Esophagus muscularis mucosa (tissue), 4 donors: ENCODE measurements around the gene TMEM171. TPM values are rescaled to one million over a fixed set of nuclear protein-coding genes. Genes with fewer than 3 reads are reported as not detected.

ENCODE experiments used
- DNase-seq: peaks from one replicate; pipeline ENCODE4 v3.0.0-alpha.2; 2017; ENCODE audit errors: extremely low spot score
- H3K27ac ChIP-seq, 4 donors: fragments of 200-600 bp; sonication (generic); replicated peaks in 1 of 4; 1 replicate in 3 of 4; 2 replicates in 1 of 4; pipeline ENCODE4 v1.5.1; 2016 to 2019; ENCODE audit warnings: mild to moderate bottlenecking in 1 of 4
- H3K27me3 ChIP-seq, 4 donors: fragments of 200-600 bp; sonication (generic); one replicate each; pipeline versions ENCODE4 v1.5.1 to v1.6.0; 2016 to 2019
- H3K36me3 ChIP-seq, 4 donors: fragments of 200-600 bp; sonication (generic); one replicate each; pipeline ENCODE4 v1.5.1; 2016 to 2019
- H3K4me1 ChIP-seq, 4 donors: fragments of 200-600 bp; sonication (generic); one replicate each; pipeline ENCODE4 v1.5.1; 2016 to 2019
- H3K4me3 ChIP-seq, 4 donors: fragments of 200-600 bp; sonication (generic); 1 replicate in 2 of 4; 2 replicates in 2 of 4; pipeline ENCODE4 v1.5.1; 2016 to 2019; ENCODE audit warnings: mild to moderate bottlenecking in 4 of 4, moderate library complexity in 1 of 4
- H3K9me3 ChIP-seq, 4 donors: fragments of 200-600 bp; sonication (generic); 1 replicate in 3 of 4; 2 replicates in 1 of 4; pipeline ENCODE4 v1.5.1; 2016 to 2019
- CTCF ChIP-seq, 3 experiments: fragments of 200-600 bp in 2 of 3; fragments of 450-650 bp in 1 of 3; sonication (generic) in 2 of 3; IDR thresholded peaks; one replicate each; pipeline ENCODE4 v1.5.1; 2017 to 2019; ENCODE audit warnings: antibody characterized with exemption in 3 of 3, mild to moderate bottlenecking in 2 of 3, moderate library complexity in 1 of 3
- EP300 ChIP-seq: sonication (generic); formaldehyde crosslinking; IDR thresholded peaks from one replicate; pipeline ENCODE4 v1.6.1; 2017; ENCODE audit warnings: antibody characterized with exemption
- POLR2A ChIP-seq: fragments of 450-650 bp; IDR thresholded peaks from one replicate; pipeline ENCODE4 v1.6.1; 2017; ENCODE audit warnings: antibody characterized with exemption, moderate library complexity, mild to moderate bottlenecking, low read depth
- POLR2AphosphoS5 ChIP-seq, 2 donors: sonication (generic); formaldehyde crosslinking; IDR thresholded peaks; one replicate each; pipeline ENCODE4 v1.6.1; 2017; ENCODE audit warnings: antibody characterized with exemption in 2 of 2
- WGBS: methylation state at CpG from one replicate; pipeline ENCODE4 v1.1.5; 2018; 5-methylcytosine and 5-hydroxymethylcytosine counted together
- intact Hi-C: fragments of 100-400 bp; cut with DNase I; formaldehyde crosslinking; loops from one replicate; pipeline ENCODE4 v1.15.1; 2023
- total RNA-seq, 4 donors: library from RNA; depleted of rRNA; stranded (reverse); fragments of >200 nt; gene quantifications; one replicate each; pipeline versions ENCODE4 v1.1.0 to v1.2.1, GENCODE V29; 2016

Gene TMEM171
- total RNA-seq, 4 donors from 2014 or later = not detected

GRCh38 chr5:73117088-73117740, 3.2 kb upstream of the TMEM171 start:
- TF ChIP-seq EP300 (no peak), POLR2AphosphoS5 (IDR thresholded peaks at IDR 0.05) (no peak), CTCF (IDR thresholded peaks at IDR 0.05) (no peak), POLR2A (no peak)
- no peaks in the 10 kb centered on the region for H3K36me3 ChIP-seq
- peak; percentile 34 for DNase-seq
- H3K4me3 ChIP-seq = no peak overlapping the region
- H3K27ac ChIP-seq = no peak overlapping the region
- H3K9me3 ChIP-seq = peaks cover 0 to 7% (median 0%) of the 10 kb centered on the region in 4 donors
- 72% methylated on average over 3 of the region's 3 CpGs for WGBS
- H3K4me1 ChIP-seq = peaks cover 4 to 15% (median 14%) of the 10 kb centered on the region in 4 donors
- H3K27me3 ChIP-seq = peaks cover 0 to 27% (median 3%) of the 10 kb centered on the region in 4 donors
- intact Hi-C loops = no loop called here

DNA sequence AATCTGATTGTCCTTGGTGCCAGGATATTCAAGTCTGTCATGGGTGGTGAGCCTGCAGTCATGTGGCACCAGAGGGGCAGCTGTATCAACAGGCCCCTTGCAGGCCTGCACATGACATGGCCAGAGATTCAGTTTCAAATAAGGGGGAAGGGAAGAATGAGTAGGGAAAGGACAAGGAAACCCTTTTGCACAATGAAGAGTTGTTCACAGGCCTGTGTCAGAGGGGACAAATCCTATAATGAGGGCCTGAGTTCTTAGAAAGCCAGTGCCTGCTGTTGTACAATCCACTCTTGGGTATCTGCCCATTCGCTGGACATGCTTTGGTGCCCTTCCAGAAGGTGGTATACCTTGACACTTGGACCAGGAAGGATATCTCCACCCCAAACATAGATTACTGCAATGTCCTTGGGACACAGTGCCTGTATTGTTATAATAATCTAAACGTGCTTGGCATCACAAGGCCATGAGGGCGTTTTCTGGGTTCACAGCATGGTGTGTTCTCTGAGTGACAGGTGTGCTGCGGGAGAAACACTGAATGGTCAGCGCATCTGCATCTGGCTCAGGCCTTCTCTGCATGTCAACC, 1.9 kb upstream of the TMEM171 start:
- TF ChIP-seq POLR2A (no peak), POLR2AphosphoS5 (IDR thresholded peaks at IDR 0.05) (no peak), CTCF (IDR thresholded peaks at IDR 0.05) (no peak), EP300 (no peak)
- peak; percentile 39 for DNase-seq
- H3K36me3 ChIP-seq = no peaks in the 10 kb centered on the region
- 87% methylated on average over 5 of the region's 5 CpGs for WGBS
- H3K27ac ChIP-seq = no peak overlapping the region
- H3K4me3 ChIP-seq = no peak overlapping the region
- peaks cover 0 to 7% (median 0%) of the 10 kb centered on the region in 4 donors for H3K9me3 ChIP-seq
- intact Hi-C loops = no loop called here
- H3K4me1 ChIP-seq = peaks cover 4 to 15% (median 14%) of the 10 kb centered on the region in 4 donors
- H3K27me3 ChIP-seq = peaks cover 0 to 38% (median 5%) of the 10 kb centered on the region in 4 donors

GRCh38 chr5:73119451-73120157, 771 bp upstream of the TMEM171 start:
- intact Hi-C loops = no loop called here
- WGBS = 62% methylated on average over 20 of the region's 40 CpGs
- DNase-seq = no peak
- Histone ChIP-seq H3K4me1 (peaks cover 4 to 15% (median 14%) of the 10 kb centered on the region in 4 donors), H3K27me3 (peaks cover 0 to 49% (median 5%) of the 10 kb centered on the region in 4 donors), H3K36me3 (no peaks in the 10 kb centered on the region), H3K4me3 (peak overlapping the region; percentile 52 to 59 (median 54)), H3K27ac (no peak overlapping the region), H3K9me3 (peaks cover 0 to 7% (median 0%) of the 10 kb centered on the region in 4 donors)
- TF ChIP-seq CTCF (IDR thresholded peaks at IDR 0.05) (no peak), POLR2AphosphoS5 (IDR thresholded peaks at IDR 0.05) (no peak), EP300 (no peak), POLR2A (no peak)

DNA sequence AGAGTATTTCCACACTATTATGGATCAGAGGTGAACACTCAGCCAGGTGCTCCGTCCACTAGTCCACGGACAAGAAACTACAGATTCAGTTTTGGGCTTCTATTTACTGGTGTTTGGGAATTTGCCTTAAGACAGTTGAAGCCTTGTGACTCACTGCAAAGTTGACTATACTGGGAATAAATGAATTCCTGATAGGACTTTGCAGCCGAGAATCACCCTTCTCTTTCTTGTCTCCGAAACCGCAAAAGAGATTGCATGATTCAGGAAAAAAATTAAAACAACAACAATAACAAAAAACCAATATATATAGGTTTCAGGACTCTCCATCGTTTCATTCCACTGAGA, 716 bp downstream of the TMEM171 start:
- Histone ChIP-seq H3K4me3 (peak overlapping the region in 3 of 4 donors; percentile 52 to 59 (median 56)), H3K4me1 (peaks cover 4 to 15% (median 14%) of the 10 kb centered on the region in 4 donors), H3K9me3 (peaks cover 0 to 7% (median 0%) of the 10 kb centered on the region in 4 donors), H3K27ac (no peak overlapping the region), H3K27me3 (peaks cover 0 to 63% (median 5%) of the 10 kb centered on the region in 4 donors), H3K36me3 (no peaks in the 10 kb centered on the region)
- 42% methylated on average over 6 of the region's 6 CpGs for WGBS
- no peak for DNase-seq
- intact Hi-C loops = no loop called here
- no peak for TF ChIP-seq CTCF (IDR thresholded peaks at IDR 0.05)
- TF ChIP-seq EP300 = no peak
- no peak for TF ChIP-seq POLR2A
- no peak for TF ChIP-seq POLR2AphosphoS5 (IDR thresholded peaks at IDR 0.05)
